Measurements from ENCODE around the gene PGAM5.

The PGAM5 gene

GRCh38 chr12:132672678-132673077, 38.0 kb upstream of the PGAM5 start:
- 94% methylated on average over 12 of the region's 12 CpGs for WGBS
- Histone ChIP-seq H3K27me3 (ENCODE audit: insufficient read depth, low read length) (no peaks in the 10 kb centered on the region), H3K9ac (ENCODE audit: low read depth, low read length) (no peak overlapping the region), H3K4me1 (ENCODE audit: insufficient read depth, low read length) (no peaks in the 10 kb centered on the region), H3K27ac (ENCODE audit: low read depth, low read length) (no peak overlapping the region), H3K36me3 (ENCODE audit: insufficient read depth, low read length) (peaks cover 94% of the 10 kb centered on the region), H3K9me3 (ENCODE audit: insufficient read depth, low read depth, low read length) (no peaks in the 10 kb centered on the region), H3K4me3 (ENCODE audit: low read length) (no peak overlapping the region)

DNA sequence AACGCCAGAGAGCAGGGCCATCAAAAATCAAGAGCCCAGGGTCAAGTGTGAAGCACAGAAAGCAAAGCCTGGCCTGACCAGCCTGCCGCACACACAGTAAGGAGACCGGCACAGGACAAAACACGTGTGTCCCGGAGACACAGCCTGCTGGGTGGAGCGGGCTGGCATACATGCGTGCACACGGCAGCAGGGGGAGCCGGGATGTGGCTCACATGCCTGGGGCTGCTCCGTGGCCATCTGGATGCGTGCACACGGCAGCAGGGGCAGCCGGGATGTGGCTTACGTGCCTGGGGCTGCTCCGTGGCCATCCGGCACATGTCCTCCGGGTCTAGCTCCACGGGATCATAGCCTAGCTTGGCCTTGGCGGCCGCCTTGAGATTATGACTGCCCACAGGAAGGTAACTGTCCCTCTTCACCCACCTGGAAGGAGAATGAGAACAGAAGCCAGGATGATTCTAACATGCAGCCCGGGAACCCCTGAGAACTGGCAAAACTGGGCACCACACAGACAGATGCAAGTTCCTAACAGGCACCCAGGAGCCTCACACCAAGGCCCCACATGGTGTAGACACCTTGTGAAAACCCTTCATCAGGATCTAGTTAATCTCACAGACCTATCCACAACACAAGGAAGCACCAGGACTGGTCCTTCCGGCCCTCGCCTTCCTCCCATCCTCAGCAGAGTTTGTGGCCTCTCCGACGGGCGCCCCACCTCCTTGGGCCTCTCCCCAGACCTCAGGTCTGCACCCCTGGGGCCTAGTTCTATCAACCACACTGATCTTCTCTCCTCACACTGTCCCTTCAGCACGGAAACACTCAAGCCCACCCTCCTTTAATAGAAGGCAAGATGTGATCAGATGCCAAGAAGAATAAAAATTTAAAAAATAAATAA, 37.1 kb upstream of the PGAM5 start:
- Histone ChIP-seq H3K9me3 (ENCODE audit: insufficient read depth, low read depth, low read length) (no peaks in the 10 kb centered on the region), H3K27me3 (ENCODE audit: insufficient read depth, low read length) (no peaks in the 10 kb centered on the region), H3K4me3 (ENCODE audit: low read length) (no peak overlapping the region), H3K27ac (ENCODE audit: low read depth, low read length) (no peak overlapping the region), H3K4me1 (ENCODE audit: insufficient read depth, low read length) (no peaks in the 10 kb centered on the region), H3K9ac (ENCODE audit: low read depth, low read length) (no peak overlapping the region), H3K36me3 (ENCODE audit: insufficient read depth, low read length) (peaks cover 94% of the 10 kb centered on the region)
- 94% methylated on average over 26 of the region's 27 CpGs for WGBS

DNA sequence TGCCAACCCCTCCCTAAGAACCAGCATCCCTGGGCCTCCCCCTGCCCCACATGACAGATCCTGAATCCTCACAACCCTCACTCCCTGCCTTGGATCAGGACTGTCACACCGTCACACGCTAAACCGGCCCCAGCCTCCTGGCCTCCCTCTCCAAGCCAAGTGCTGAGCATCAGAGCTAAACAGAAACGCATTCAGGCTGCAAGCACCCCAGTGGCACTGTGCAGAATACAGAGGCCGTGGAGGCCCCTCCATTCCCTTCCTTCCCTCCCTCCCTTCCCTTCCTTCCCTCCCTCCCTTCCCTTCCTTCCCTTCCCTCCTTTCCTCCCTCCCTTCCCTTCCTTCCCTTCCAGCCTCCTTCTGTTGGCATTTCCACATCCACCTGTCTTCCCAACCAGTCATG, 36.1 kb upstream of the PGAM5 start:
- Histone ChIP-seq H3K4me1 (ENCODE audit: insufficient read depth, low read length) (no peaks in the 10 kb centered on the region), H3K27me3 (ENCODE audit: insufficient read depth, low read length) (no peaks in the 10 kb centered on the region), H3K9me3 (ENCODE audit: insufficient read depth, low read depth, low read length) (no peaks in the 10 kb centered on the region), H3K27ac (ENCODE audit: low read depth, low read length) (no peak overlapping the region), H3K4me3 (ENCODE audit: low read length) (no peak overlapping the region), H3K36me3 (ENCODE audit: insufficient read depth, low read length) (peaks cover 94% of the 10 kb centered on the region), H3K9ac (ENCODE audit: low read depth, low read length) (no peak overlapping the region)
- WGBS, result 95% methylated on average over 5 of the region's 5 CpGs

DNA sequence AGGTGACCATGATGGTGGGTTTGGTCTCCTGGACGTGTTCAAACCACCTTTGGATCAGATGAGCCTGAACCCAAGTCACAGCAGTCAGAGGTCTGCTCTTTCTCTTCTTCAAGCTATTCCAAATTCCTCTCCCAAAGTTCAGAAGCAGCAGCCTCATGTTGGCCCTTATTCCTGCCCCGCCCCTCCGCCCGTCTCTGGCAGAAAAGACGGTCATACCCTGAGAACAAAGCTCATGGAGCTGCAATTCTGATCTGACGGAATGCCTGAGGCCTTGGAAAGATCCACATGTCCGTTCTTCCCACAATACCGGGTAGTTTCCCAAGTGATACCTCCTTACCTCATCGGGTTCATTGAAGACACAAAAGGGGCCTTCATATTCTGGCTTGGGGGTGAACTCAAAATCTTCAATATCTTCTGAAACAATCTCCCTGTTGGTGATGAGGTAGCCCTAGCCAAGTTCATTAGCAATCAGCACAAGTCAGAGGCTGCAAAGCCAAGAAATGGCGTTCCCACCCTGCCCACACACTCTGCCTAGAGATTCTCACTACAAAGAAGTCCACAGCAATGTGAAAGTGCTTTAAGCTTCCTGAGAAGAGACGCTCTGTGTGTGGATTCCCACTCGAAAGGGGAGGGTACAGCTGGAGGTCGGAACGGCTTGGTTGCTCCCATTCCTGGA, 34.7 kb upstream of the PGAM5 start:
- H3K9me3 ChIP-seq (ENCODE audit: insufficient read depth, low read depth, low read length), result no peaks in the 10 kb centered on the region
- H3K4me1 ChIP-seq (ENCODE audit: insufficient read depth, low read length), result no peaks in the 10 kb centered on the region
- no peak overlapping the region for H3K9ac ChIP-seq (ENCODE audit: low read depth, low read length)
- 97% methylated on average over 14 of the region's 14 CpGs for WGBS
- no peaks in the 10 kb centered on the region for H3K27me3 ChIP-seq (ENCODE audit: insufficient read depth, low read length)
- peaks cover 95% of the 10 kb centered on the region for H3K36me3 ChIP-seq (ENCODE audit: insufficient read depth, low read length)
- H3K27ac ChIP-seq (ENCODE audit: low read depth, low read length), result no peak overlapping the region
- no peak overlapping the region for H3K4me3 ChIP-seq (ENCODE audit: low read length)

DNA sequence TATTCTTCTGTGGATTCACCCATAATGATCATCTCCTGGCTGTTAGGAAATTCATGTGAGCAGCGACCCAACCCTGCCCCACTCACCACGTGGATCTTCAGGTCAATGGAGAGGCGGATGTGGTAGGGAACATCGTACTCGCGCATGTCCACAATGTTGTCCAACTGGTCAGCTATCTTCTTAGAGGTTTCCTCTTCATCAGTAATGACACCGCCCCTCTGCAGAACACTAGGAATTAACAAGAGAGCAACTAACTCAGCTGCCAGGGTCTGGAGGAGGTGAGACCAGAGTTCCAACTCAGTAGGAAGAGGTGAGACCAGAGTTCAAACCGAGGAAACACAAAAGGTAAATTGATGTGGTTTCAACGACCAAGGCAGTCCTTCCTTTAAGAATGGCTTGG, 33.1 kb upstream of the PGAM5 start:
- 94% methylated on average over 9 of the region's 9 CpGs for WGBS
- Histone ChIP-seq H3K4me3 (ENCODE audit: low read length) (no peak overlapping the region), H3K27ac (ENCODE audit: low read depth, low read length) (no peak overlapping the region), H3K9ac (ENCODE audit: low read depth, low read length) (no peak overlapping the region), H3K27me3 (ENCODE audit: insufficient read depth, low read length) (no peaks in the 10 kb centered on the region), H3K4me1 (ENCODE audit: insufficient read depth, low read length) (no peaks in the 10 kb centered on the region), H3K36me3 (ENCODE audit: insufficient read depth, low read length) (peaks cover 79% of the 10 kb centered on the region), H3K9me3 (ENCODE audit: insufficient read depth, low read depth, low read length) (no peaks in the 10 kb centered on the region)

DNA sequence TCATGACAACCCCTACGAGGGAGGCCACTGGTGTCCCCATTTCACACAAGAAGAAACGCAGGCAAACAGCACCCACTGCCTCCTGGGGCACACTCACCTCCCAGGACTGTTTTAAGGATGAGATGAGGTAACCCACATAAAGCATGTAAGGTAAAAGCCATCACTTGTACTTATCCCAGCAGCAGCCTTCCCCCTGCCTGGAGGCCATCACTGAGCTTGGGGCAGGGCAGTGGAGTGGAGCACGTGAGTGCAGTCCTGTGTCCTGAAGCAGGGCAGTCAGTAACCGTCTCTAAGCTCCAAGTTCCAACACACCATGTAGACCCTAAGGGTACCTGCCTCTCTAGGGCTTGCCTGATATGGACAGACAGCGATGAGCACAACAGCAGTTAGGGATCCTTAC, 25.2 kb upstream of the PGAM5 start:
- peaks cover 4% of the 10 kb centered on the region; the same call in 1 of the 2 replicates for H3K4me1 ChIP-seq (ENCODE audit: insufficient read depth, low read length)
- peaks cover 18% of the 10 kb centered on the region for H3K36me3 ChIP-seq (ENCODE audit: insufficient read depth, low read length)
- peak overlapping the region; percentile 58 for H3K9ac ChIP-seq (ENCODE audit: low read depth, low read length)
- H3K4me3 ChIP-seq (ENCODE audit: low read length), result peak overlapping the region; percentile 31
- no peaks in the 10 kb centered on the region for H3K9me3 ChIP-seq (ENCODE audit: insufficient read depth, low read depth, low read length)
- no peak overlapping the region for H3K27ac ChIP-seq (ENCODE audit: low read depth, low read length)
- H3K27me3 ChIP-seq (ENCODE audit: insufficient read depth, low read length), result peaks cover 14% of the 10 kb centered on the region
- WGBS, result 74% methylated on average over 5 of the region's 5 CpGs

GRCh38 chr12:132686825-132687210, 23.8 kb upstream of the PGAM5 start:
- peaks cover 14% of the 10 kb centered on the region for H3K27me3 ChIP-seq (ENCODE audit: insufficient read depth, low read length)
- peak overlapping the region; percentile 99 for H3K9ac ChIP-seq (ENCODE audit: low read depth, low read length)
- no peaks in the 10 kb centered on the region for H3K9me3 ChIP-seq (ENCODE audit: insufficient read depth, low read depth, low read length)
- H3K4me1 ChIP-seq (ENCODE audit: insufficient read depth, low read length), result peaks cover 4% of the 10 kb centered on the region; the same call in 1 of the 2 replicates
- WGBS, result under 1% methylated on average over 55 of the region's 55 CpGs
- H3K36me3 ChIP-seq (ENCODE audit: insufficient read depth, low read length), result peaks cover 26% of the 10 kb centered on the region
- peak overlapping the region; percentile 80 for H3K4me3 ChIP-seq (ENCODE audit: low read length)
- peak overlapping the region; percentile 90 for H3K27ac ChIP-seq (ENCODE audit: low read depth, low read length)

- under 1% methylated on average over 134 of the region's 134 CpGs for WGBS
- H3K9me3 ChIP-seq (ENCODE audit: insufficient read depth, low read depth, low read length), result no peaks in the 10 kb centered on the region
- H3K36me3 ChIP-seq (ENCODE audit: insufficient read depth, low read length), result peaks cover 26% of the 10 kb centered on the region
Observed at GRCh38 chr12:132687211-132688164, 23.2 kb upstream of the PGAM5 start, which contains the start of the genes POLE and PXMP2. POLE (minus strand) TSS chr12:132687342; CDS start chr12:132687315, 27 bp downstream. PXMP2 (plus strand) TSS chr12:132687587; CDS start chr12:132687671, 84 bp downstream.

DNA sequence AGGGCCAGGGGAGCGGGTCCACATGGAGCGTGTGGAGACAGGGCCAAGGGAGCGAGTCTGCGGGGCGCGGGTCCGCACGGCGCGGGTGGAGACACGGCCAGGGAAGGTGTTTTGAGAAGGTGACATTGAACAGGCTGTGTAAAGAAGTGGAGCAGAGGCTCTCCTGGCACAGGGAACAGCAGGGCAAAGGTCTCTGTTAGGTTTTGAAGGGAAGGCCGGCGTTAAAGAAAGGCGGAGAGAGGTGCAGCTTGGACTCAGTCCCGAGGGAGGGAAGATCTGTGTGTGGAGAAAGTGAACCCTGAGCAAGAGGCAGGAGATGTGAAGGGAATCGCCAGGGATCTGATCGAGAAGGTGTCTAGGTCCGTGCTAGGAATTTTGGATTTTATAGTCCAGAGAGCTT, 21.4 kb upstream of the PGAM5 start:
- Histone ChIP-seq H3K9me3 (ENCODE audit: insufficient read depth, low read depth, low read length) (no peaks in the 10 kb centered on the region), H3K27ac (ENCODE audit: low read depth, low read length) (no peak overlapping the region), H3K9ac (ENCODE audit: low read depth, low read length) (0 out of 2 replicates have a peak overlapping the region, but pooled peaks have one; percentile 5), H3K4me1 (ENCODE audit: insufficient read depth, low read length) (peaks cover 4% of the 10 kb centered on the region; the same call in 1 of the 2 replicates), H3K36me3 (ENCODE audit: insufficient read depth, low read length) (peaks cover 26% of the 10 kb centered on the region), H3K4me3 (ENCODE audit: low read length) (peak overlapping the region; percentile 47), H3K27me3 (ENCODE audit: insufficient read depth, low read length) (peaks cover 14% of the 10 kb centered on the region)
- WGBS, result 50% methylated on average over 18 of the region's 18 CpGs

More at GRCh38 chr12:132687211-132688164, 23.2 kb upstream of the PGAM5 start, which contains the start of the genes POLE and PXMP2:
- Histone ChIP-seq H3K4me1 (ENCODE audit: insufficient read depth, low read length) (peaks cover 4% of the 10 kb centered on the region; the same call in 1 of the 2 replicates), H3K4me3 (ENCODE audit: low read length) (peak within 1 kb of the TSS; percentile 80), H3K27me3 (ENCODE audit: insufficient read depth, low read length) (peaks cover 14% of the 10 kb centered on the region), H3K9ac (ENCODE audit: low read depth, low read length) (peak within 1 kb of the TSS; percentile 99), H3K27ac (ENCODE audit: low read depth, low read length) (peak within 1 kb of the TSS; percentile 90)

DNA sequence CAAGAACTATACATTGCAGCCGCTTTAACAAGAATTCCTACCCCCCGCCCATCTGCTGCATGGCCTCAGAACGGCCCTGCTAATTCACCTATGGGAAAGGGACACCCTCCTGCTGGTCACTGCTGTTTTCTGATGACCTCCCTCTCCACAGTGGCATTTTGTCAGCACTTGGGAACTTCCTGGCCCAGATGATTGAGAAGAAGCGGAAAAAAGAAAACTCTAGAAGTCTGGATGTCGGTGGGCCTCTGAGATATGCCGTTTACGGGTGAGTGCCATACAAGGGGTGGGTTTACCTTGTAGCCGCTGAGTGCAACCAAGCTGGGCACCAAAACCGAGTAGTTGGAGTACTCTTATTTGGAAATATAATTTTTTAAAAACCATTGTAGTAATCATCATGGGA, 20.5 kb upstream of the PGAM5 start:
- Histone ChIP-seq H3K27me3 (ENCODE audit: insufficient read depth, low read length) (peaks cover 14% of the 10 kb centered on the region), H3K27ac (ENCODE audit: low read depth, low read length) (no peak overlapping the region), H3K9me3 (ENCODE audit: insufficient read depth, low read depth, low read length) (no peaks in the 10 kb centered on the region), H3K4me1 (ENCODE audit: insufficient read depth, low read length) (peaks cover 4% of the 10 kb centered on the region; the same call in 1 of the 2 replicates), H3K9ac (ENCODE audit: low read depth, low read length) (no peak overlapping the region), H3K36me3 (ENCODE audit: insufficient read depth, low read length) (peaks cover 26% of the 10 kb centered on the region), H3K4me3 (ENCODE audit: low read length) (no peak overlapping the region)
- 89% methylated on average over 8 of the region's 9 CpGs for WGBS
